ENCODE data around the gene HS3ST4.

HS3ST4 gene

GRCh38 chr16:25827709-25828108, 135.9 kb downstream of the HS3ST4 start:
- DNase-seq (ENCODE audit: low read depth) = no peak

- no peak for DNase-seq (ENCODE audit: low read depth)
Observed at GRCh38 chr16:25828510-25828909, 136.8 kb downstream of the HS3ST4 start.

- no peak for DNase-seq (ENCODE audit: low read depth)
Observed at GRCh38 chr16:25832291-25832690, 140.5 kb downstream of the HS3ST4 start.

DNA sequence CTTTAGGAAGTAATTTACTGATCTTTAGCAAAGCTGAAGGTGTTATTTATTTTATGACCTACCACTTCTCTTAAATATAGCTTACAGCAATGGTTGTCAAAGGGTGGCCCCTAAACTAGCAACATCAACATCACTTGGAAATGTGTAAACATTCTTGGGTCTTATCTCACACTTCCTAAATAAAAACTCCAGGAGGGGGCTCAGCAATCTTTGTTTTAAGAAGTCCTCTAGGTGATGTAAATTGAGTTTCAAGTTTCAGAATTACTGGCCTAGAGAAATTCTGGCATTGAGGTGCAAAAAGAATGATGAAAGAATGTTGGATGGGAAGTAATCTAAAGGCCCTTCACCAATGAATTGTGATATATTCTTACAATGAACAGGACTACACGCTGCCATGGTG, 142.3 kb downstream of the HS3ST4 start:
- no peak for DNase-seq (ENCODE audit: low read depth)

GRCh38 chr16:25835126-25835525, 143.4 kb downstream of the HS3ST4 start:
- no peak for DNase-seq (ENCODE audit: low read depth)

- no peak for DNase-seq (ENCODE audit: low read depth)
Observed at GRCh38 chr16:25838724-25839186, 147.0 kb downstream of the HS3ST4 start.

GRCh38 chr16:25841761-25842160, 150.0 kb downstream of the HS3ST4 start:
- no peak for DNase-seq (ENCODE audit: low read depth)

DNA sequence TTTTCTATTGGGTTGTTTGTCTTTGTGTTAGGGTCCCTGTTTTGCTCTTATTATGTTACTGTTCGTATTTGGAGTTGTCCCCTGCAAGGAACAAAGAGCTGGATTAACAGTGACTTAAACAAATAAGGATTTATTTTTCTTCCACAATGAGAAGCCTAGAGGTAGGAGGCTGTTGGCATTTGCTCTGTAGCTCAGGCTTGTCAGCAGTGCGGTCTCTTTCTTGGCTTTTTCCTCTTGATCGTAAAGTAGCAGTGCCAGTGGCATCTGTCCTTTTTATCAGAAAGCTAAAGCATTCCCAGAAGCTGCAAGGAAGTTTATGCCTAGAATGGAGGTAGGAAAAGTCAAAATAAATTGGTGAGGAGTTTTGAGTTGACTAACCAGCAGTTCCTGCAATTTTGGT, 154.1 kb downstream of the HS3ST4 start:
- DNase-seq (ENCODE audit: low read depth) = no peak

- DNase-seq (ENCODE audit: low read depth) = no peak
Observed at GRCh38 chr16:25854141-25854540, 162.4 kb downstream of the HS3ST4 start.

DNA sequence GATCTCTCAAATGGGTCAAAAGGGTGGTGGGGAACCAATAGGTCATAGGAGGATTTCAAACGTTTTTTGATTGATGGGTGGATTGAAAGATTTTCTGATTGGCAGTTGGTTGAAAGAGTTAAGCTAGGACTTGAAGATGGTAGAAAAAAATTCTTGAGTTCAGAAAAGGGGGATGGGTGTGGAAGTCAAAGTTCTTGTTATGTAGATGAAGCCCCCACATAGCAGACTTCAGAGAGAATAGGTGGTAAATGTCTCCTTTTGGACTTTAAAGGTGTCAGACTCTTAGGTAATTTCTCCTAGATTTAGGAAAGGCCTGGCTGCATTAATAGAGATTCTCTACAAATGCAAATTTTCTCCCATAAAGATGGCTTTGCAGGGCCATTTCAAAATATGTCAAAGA, 163.3 kb downstream of the HS3ST4 start:
- DNase-seq (ENCODE audit: low read depth) = no peak

DNA sequence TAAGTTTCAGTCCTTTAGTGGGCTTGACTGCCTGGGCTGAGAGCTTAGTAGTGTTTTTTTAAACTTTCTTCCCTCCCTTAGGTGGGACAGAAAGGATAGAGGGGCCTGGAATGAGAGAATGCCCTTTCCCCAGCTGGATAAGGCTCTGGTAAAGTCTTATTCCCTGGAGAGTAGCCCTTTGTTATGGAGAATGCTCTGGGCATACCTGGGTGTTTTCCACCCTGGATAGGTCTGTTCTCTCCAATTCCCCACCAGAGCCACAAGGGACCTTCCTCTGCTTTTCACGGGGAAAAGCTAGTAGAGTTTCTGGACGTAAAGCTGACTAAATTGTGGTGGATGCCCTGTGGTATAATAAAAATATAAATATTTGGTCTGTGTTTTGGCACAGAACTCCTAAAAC, 164.1 kb downstream of the HS3ST4 start:
- DNase-seq (ENCODE audit: low read depth) = no peak

DNA sequence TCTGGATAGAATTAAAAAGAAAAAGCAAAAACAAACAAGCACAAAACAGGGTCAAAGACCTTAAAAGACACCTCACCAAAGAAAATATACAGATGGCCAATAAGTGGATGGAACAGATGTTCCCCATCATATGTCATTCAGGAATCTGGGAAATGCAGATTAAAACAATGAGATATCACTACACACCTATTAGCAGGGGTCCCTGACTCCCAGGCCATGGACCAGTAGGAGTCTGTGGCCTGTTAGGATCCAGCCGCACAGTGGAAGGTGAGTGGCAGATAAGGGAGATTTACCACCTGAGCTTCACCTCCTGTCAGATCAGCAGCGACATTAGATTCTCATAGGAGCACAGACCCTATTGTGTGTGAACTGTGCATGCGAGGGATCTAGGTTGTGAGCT, 167.9 kb downstream of the HS3ST4 start:
- no peak for DNase-seq (ENCODE audit: low read depth)

DNA sequence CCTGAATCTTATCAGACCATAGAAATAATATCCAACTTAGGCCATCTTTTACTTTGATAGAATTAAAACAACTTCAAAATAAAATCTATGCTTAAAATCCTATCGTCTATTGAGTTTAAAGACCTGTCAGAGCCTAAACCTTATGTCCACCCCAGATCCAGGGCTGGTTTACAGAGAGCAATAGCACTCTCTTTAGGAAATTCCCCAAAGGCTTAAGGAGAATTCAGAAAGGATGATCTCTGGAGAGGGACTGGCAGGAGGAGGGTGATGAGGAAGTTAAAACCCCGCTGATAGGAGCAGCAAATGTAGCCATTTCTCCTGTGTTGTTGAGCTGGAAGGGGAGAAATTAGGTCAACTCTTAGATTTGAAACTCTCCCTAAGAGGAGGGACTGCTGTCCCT, 175.3 kb downstream of the HS3ST4 start:
- no peak for DNase-seq (ENCODE audit: low read depth)

GRCh38 chr16:25868106-25868505, 176.3 kb downstream of the HS3ST4 start:
- DNase-seq (ENCODE audit: low read depth) = no peak

DNA sequence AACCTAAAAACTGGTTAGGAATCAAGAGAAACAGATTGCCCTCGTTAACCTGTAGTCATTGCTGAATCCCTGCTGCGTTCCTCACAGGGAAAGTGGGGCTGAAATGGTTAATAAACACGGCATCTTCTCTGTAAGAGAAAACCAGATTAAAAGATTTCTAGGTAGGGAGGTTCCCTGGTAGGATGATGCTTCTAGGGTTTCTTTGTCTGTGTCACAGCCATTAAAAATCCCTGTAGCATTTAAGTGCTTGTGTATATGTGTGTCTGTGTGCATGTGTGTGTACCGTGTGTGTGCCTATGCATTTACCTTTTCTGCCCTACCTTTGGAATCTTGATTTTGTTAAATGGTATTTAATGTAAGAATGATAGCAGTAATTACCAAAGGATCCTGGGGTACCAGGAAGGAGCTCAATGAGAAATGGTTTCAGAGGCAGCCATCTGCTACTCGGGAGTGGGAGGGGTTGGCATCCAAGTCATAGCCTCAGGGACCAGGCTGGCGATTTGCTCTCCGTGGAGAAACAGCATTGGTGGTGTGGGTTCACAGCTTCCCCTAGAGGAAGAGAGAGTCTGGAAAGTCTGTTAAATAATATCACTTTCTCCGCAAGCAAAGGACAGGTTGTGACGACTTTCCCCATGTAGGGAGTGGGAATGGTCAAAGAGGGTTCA, 177.1 kb downstream of the HS3ST4 start:
- no peak for DNase-seq (ENCODE audit: low read depth)

GRCh38 chr16:25872369-25873070, 180.8 kb downstream of the HS3ST4 start:
- no peak for DNase-seq (ENCODE audit: low read depth)

DNA sequence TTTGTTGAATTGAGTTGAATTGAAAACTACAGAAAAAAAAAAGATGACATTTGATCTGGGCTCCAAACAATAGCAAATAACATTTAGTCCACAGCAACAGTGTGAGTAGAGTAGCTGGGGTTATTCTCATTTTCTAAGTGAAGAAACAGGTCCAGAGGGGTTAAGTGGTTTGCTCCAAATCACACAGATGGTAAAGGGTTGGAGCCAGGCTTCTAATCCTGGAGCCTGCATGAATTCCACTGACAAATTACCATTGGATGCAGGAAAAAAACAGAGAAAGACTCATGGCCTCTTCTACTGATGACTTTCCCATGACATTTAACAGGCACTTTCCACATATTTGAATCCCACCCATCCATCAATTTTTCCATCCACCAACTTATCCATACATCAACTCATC, 182.4 kb downstream of the HS3ST4 start:
- DNase-seq (ENCODE audit: low read depth) = no peak

DNA sequence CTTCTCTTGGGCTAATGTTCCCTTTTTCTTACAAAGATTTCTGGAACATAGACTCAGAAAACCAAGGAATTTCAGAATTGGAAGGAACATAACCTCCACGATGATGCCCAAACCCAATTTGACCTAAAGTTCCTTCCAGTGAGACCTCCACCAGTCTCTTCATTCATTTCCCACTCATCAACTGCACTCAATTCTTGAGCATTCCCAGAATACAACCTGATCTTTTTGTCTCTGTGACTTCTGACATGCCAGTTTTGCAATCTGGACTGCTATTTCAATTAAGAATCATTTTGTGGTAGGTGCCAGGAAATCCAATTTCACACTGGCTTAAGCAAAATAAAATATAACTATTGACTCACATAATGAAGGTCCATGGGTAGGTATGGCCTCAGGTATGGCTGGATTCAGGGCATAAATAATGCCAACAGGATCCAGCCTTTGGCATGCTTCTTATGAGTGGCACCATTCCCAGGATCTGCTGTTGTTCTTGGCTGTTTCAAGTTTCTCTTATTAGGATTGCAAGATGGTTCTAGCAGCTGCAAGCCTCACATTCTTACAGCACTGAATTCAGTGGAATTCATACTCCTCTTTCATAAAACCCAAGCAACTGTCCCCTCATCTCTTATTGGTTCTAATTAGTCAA, 184.3 kb downstream of the HS3ST4 start:
- no peak for DNase-seq (ENCODE audit: low read depth)

- no peak for DNase-seq (ENCODE audit: low read depth)
Observed at GRCh38 chr16:25877103-25877502, 185.3 kb downstream of the HS3ST4 start.

DNA sequence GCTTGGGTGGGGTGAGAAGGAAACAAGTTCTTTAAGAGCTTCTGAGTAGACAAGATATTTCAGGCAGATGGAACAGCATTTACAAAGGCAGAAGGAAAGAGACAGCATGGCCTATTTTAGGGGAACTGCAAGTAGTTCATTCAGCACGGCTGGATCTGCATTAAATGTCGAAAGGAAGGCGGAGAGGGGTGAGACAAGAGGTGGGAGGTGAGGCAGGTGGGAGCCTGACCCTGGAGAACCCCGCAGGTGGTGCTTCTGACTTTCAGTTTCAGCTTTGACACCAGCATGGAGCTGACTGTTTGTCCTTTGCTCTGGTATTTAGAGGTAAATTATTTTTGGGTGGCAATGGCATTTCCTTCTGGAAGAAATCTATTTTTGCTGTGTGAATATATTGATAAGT, 194.8 kb downstream of the HS3ST4 start:
- DNase-seq (ENCODE audit: low read depth) = no peak

DNA sequence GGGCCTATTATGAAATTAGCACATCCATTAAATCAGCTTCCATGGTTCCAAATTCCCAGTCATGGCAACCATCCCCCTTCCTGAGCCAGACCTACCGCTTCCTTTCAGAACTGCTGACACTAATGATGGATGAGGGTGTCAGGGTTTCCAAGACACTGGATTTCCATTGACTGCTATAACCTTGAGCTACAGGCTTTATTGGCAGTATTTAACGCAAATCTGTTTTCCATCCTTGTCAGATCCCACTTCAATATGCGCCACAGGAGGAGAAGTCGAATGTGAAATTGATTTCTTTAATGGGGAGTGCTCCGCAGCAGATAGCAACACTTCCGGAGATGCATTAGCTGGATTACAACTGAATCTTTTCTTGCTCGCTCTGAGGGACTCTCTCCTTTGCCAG, 197.1 kb downstream of the HS3ST4 start:
- no peak for DNase-seq (ENCODE audit: low read depth)

DNA sequence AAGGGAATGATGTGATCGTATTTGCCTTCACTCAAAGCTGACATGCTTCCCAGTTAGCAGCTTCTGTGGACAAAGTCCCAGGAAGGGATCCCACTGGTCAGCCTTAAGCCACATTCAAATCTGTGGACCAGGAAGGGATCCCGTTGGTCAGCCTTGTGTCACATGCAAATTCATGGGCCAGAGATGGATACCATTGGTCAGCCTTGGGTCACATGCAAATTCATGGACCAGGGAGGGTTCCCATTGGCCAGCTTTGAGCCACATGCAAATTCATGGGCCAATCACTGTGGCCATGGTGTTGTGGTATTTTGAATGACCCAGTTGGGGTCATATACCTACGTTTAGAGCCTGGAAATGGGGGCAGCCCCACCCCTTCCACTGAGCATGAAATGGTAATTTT, 201.6 kb downstream of the HS3ST4 start:
- no peak for DNase-seq (ENCODE audit: low read depth)

DNA sequence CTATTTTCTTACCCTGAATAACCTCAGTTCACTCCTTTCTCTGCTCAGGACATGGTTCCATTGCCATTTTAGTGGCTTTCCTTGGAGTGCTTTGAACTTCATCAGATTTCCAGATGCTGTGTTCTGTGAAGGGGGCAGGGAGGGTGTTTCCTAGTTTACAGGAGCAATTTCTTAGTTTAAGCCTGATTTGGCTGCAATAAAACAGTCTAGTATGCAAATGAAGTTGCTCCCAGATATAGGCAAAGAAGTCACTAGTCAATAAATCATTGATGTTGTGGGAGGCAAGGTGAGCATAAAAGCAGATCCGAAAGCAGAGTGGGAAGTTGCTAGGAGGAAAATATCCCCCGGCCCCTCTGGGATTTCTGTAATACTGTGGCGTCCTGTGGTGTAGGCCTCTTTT, 202.3 kb downstream of the HS3ST4 start:
- no peak for DNase-seq (ENCODE audit: low read depth)

Measured in T-helper 22 cell (primary cell).